NCI-H510A (cell line): Measurements from ENCODE around the gene ADPGK.
"Not testable (repeated sequence)": the region's sequence is repeated elsewhere in the genome, so short reads cannot be mapped to it uniquely, and the experiment has no call there.

ENCODE experiments used
- DNase-seq: peaks from one replicate; lab custom pipeline; 2025; lab: John Stamatoyannopoulos, UW

Gene ADPGK

DNA sequence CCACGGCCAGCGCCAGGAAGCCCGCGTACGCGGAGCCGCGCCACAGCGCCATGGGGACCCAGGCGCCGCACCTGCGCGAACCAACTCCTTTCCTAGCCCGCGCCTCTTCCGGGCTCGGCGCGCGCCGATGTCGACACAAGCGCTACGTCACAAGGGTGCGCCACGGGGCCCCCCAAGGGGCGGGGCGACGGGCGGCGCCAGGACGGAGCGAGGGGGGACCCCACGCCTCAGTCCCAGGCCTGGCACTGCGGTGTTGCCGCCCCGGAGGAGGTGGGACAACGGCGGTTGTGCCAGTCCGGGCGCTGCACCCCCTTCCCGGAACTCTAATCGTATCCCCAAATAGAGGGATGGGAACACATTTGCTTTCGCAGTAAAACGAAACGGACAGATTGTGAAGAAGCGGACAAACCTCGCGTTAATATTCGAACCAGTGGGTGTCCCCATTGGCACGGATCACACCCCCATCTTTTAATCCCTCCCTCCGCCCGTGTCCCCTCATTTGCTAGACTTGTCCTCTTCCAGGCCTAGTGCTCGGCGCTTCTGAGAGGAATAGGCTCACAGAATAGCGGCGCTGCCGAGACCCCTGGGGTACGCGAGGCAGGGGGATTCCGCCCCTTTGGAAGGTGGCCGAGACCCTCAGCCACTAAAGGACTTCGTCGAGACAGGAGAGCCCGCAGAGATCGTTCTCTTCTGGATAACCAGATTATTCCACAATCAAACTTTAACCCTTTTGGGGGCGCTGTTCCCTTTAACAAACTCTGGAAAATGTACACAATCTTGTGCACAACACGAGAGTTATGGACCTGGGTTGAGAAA is at the start of gene ADPGK:
Gene ADPGK, minus strand, starts transcription at position 119 of the 816 bp plus-strand sequence. Its CDS starts 67 bp downstream, at position 52.
- peak; percentile 74 for DNase-seq

DNA sequence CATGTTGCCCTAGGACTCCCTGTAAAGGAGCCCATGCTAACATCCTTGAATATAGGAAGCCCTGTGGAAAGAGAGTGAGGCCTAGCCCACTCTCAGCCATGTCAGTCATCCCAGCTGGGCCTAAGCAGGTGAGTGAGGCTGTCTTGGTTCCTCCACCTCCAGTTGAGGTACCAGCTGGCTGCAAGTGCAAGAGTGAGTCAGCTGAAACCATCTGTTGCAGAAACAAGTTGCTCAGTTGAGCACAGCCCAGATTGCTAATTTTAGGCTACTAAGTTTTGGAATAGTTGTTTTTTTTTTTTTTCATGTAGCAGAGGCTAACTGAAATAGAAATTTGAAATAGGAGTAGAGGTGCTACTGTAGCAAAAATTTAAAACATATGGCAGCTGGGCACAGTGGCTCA is 43.7 kb upstream of the ADPGK start:
- no peak for DNase-seq

DNA sequence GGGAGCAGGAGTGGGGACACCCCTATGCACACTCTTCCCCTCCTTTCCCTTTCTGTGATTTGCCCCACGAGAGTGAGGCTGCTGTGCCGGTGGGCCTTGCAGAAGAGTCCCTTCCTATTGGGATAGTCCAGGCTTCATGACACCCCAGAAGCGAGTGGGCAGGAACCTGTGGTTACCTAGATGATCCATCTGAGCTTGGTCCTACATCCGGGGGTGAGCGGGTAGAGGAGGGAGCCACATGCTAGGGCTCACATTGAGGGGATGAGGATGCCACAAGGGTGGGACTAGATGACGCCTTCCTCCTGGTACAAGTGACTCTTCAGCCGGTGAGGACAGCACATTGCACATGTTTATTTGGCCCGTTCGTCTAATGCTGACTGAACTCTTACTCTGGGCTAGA is 43.1 kb upstream of the ADPGK start:
- no peak for DNase-seq

- DNase-seq: no peak
Measured at GRCh38 chr15:72825829-72826228, 42.3 kb upstream of the ADPGK start.

DNA sequence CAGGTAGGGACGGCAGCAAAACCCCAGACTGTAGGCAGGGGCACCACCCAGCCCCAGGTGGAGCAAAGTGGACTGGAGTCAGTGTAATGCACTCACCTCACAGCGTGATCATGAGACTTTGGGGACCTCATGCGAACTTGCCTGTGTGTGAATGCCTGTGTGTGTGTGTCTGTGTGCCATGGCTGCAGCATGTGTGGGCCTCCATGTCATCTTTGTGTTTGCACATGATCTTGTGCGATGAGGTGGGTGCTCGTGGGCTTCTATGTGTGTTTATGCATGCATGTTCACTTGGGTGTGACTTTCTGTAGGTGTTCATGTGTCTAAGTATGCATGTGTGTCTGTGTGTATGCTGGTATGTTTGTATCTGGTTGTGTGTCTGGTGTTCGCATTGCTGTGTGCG is 41.2 kb upstream of the ADPGK start:
- DNase-seq: no peak

DNA sequence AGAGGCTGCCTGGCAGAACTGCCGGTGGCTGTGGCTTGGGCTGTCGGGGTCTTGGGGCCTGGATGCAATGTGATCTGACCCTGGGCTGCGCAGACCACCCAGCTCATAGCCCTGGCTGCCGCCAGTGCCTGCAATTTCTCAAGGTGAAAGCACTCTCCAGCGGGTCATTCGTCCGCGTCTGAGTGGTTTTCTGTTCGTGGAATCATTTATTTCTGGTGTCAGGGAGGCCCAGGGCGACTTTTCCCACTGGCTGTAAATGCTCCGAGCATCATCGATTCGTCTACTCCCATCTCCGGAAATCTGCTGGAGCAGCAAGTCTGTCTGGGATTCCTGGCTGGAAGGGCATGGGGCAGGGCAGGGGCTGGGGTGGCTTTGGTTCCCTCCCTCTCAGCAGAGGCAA is 40.6 kb upstream of the ADPGK start:
- no peak for DNase-seq

GRCh38 chr15:72820278-72820677 is 36.7 kb upstream of the ADPGK start:
- no peak for DNase-seq

- no peak for DNase-seq
Measured at GRCh38 chr15:72818632-72819031, 35.1 kb upstream of the ADPGK start.

DNA sequence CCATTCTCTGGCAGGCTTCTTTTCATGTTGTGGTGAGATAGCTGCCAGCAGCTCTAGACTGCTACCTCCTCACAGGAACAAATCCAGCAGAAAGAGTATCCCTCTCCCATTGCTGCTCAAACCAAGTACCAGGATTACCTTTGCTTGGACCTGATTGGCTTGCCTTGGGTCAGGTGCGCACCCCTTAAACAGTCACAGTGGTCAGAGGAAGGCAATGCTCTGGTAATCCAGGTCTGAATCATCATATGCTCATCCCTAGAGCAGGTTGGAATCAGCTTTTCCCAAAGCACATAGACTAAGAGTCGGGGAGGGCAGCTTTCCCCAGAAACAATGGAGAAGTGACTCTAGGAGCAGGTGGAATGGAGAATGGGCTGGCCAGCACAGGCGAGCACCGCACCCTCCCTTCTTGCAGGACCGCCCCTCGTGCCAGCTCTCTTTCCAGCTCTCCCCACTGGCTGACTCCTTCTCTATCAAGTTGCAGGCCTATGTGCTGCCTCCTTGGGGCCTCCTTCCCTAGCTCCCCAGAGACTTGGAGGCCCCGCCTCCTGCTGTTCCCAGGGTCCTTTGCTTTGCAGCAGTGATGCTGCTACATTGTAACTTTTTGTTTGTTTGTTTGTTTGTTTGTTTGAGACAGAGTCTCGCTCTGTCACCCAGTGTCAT is 29.9 kb upstream of the ADPGK start:
- no peak for DNase-seq

DNA sequence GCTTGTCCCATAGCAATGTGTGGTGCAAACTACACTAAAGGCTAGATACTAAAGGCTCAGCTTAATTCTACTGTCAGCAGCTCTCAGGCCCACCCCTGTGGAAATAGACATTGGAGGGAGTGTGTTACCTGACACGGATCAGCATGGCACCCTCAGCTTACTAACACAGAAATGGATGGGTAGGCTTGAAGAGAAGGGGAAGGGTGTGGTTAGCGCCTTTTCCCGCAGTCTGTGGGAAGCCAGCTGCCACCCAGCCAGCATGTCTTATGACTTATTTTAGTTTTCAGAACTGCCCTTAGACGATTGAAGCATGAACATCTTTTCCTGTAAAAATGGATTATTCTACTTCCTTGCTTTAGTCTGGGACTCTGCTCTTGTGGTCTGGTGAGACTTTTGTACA is 25.8 kb upstream of the ADPGK start:
- no peak for DNase-seq

DNA sequence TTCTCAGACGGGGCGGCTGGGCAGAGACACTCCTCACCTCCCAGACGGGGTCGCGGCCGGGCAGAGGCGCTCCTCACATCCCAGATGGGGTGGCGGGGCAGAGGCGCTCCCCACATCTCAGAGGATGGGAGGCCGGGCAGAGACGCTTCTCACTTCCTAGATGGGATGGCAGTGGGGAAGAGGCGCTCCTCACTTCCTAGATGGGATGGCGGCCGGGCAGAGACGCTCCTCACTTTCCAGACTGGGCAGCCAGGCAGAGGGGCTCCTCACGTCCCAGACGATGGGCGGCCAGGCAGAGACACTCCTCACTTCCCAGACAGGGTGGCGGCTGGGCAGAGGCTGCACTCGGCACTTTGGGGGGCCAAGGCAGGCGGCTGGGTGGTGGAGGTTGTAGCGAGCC is 23.8 kb upstream of the ADPGK start:
- not testable (repeated sequence) for DNase-seq

DNA sequence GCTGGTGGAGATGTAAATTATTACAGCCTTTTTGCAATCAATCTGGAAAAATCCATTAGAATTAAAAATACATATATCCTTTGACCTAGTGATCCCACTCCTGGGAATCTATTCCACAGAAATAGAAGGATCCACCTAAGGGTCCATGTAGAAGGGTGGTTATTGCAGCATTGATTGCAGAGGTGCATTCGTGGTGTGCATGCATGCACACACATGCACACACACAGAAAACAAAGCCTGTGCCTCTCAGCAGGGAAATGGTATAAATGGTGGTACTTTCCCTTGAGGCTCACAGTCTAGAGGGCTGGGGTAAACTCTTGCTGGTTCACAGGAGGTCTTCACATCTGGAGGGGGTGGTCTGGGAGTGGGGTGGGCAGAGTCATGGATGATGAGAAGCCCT is 19.4 kb upstream of the ADPGK start:
- no peak for DNase-seq

DNA sequence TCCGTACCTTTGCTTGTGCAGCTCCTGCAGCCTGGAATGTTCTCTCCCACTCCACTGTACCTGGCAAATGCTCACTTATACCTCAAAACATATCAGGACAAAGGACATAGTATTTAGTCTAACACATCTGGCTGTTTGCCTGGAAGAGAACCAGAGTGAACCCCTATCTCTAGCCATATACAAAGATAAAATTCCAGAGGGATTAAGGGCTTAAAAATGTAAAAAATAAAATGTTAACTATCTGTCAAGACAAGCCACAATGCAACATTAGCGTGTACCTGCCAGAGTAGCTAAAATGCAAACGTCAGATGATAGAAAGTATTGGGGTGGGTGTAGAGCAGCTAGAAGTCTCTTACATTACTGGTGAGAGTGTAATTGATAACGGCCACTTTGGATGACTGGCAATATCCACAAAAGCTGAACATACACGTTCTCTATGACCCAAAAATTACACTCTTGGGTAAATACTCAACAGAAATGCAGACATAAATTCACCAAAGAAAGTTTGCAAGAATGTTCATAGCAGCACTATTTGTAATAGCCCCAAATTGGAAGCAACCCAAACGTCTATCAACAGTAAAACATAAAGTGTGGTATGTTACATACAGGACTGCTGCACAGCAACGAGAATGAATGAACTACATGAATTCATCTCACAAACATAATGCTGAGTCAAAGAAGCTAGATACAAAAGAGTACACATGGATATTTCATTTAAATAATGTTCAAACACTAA is 18.2 kb upstream of the ADPGK start:
- no peak for DNase-seq

DNA sequence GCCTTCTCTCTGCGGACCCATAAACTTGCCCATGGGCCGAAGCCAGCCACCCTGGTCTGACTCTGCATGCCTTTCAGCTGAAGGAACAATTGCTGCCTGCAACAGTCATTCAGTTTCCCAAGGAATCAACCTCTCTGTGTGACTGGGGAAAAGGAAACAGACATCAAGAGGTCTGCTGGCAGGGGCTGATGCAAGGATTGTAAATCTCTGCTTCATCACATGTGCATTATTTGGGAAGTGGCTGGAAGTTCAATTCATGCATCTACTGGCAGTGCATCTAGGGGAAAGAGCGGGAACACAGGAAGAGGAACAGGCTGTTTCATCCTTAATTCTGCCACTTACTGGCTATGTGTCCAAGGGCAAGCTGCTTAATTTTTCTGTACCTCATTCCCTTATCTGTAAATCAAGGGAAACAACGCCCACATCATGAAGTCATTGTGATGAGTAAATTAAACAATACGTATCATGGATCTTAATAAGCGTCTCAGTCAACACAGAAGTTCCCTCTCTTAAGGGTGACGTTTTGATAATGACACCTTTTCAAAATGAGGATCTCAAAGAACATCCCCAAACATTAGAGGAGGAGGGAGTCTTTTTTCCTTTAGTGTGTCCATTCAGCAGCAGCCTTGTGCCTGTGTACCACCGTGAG is 17.4 kb upstream of the ADPGK start:
- no peak for DNase-seq

DNA sequence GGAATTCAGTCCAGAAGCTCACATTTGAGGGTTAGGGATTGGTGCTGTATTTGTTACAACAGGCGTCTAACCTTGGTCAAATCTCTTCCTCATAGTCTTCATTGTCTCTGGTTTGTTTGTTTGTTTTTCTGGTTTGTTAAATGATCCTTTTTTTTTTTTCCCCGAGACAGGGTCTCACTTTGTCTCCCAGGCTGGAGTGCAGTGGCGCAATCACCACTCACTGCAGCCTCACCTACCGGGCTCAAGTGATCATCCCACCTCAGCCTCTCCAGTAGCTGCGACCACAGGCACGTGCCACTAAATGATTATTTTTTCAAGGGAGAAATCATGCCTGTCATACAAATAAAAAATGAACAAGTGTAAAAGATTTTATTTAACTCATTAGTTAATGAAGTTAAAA is 14.3 kb upstream of the ADPGK start:
- DNase-seq: no peak

DNA sequence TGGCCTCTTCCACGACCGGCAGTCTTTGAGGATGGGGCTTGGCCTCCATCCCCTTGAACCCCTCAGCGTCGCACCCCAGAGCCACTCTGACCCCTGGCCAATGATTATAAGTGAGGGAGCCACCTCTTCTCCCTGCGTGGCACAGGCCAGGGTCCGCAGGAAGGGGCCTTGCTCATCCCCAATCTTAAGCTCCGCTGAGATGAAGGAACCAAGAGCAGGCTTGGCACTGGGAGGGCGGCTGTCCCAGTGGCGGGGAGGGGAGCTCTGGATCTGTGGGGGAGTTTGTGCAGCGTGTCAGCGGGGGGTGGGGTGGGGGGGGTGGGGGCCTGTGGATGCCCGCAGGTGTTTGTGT is 13.8 kb upstream of the ADPGK start:
- DNase-seq: no peak

- DNase-seq: no peak
Measured at GRCh38 chr15:72796515-72797337, 13.2 kb upstream of the ADPGK start.

- no peak for DNase-seq
Measured at GRCh38 chr15:72796210-72796514, 12.6 kb upstream of the ADPGK start.

GRCh38 chr15:72793766-72794660 is 10.5 kb upstream of the ADPGK start:
- DNase-seq: no peak

GRCh38 chr15:72792431-72792830 is 8.9 kb upstream of the ADPGK start:
- no peak for DNase-seq
